Ovary (tissue), 3 donors: ENCODE data around the gene ATP8B4.

ENCODE experiments used
- CTCF ChIP-seq, 3 donors: fragments of 450-650 bp in 2 of 3; fragments of 200-600 bp in 1 of 3; IDR thresholded peaks; one replicate each; pipeline versions ENCODE4 v1.5.1 to v1.8.0; 2016 to 2022; ENCODE audit warnings: antibody characterized with exemption in 3 of 3, mild to moderate bottlenecking in 1 of 3
- EP300 ChIP-seq: sonication (generic); formaldehyde crosslinking; IDR thresholded peaks from one replicate; pipeline ENCODE4 v1.6.1; 2017; ENCODE audit warnings: antibody characterized with exemption
- donor health status: DM: no; HTN: no; CAD: no.

- TF ChIP-seq EP300 = no peak
- TF ChIP-seq CTCF (IDR thresholded peaks at IDR 0.05) = no peak
Observed at GRCh38 chr15:50143255-50143860, 24.3 kb upstream of the ATP8B4 start.
